HepG2 (cell line): Measurements from ENCODE around the gene IRF2. TPM values are rescaled to one million over a fixed set of nuclear protein-coding genes. Genes with fewer than 3 reads are reported as not detected.

Source experiments
- DR1 ChIP-seq: sonication (generic); formaldehyde crosslinking; IDR thresholded peaks from 2 replicates; pipeline ENCODE4 v1.8.0; 2021; ENCODE audit warnings: mild to moderate bottlenecking, missing genetic modification reagents, inconsistent platforms
- KDM3A ChIP-seq: IDR thresholded peaks from 2 replicates; pipeline ENCODE4 v1.6.1; 2018; ENCODE audit warnings: low read depth, missing compliant biosample characterization
- KMT2B ChIP-seq: IDR thresholded peaks from 2 replicates; pipeline ENCODE4 v1.6.1; 2016; ENCODE audit warnings: missing genetic modification reagents, missing compliant biosample characterization
- LCORL ChIP-seq, 2 experiments: fragments of 450-650 bp in 1 of 2; sonication (generic) in 1 of 2; formaldehyde crosslinking in 1 of 2; IDR thresholded peaks; 2 replicates each; pipeline versions ENCODE4 v1.5.0 to v1.6.1; 2017 to 2020; ENCODE audit warnings: antibody characterized with exemption in 1 of 2, missing genetic modification reagents in 1 of 2
- MED13 ChIP-seq: sonication (generic); formaldehyde crosslinking; IDR thresholded peaks from 2 replicates; pipeline ENCODE4 v1.5.0; 2020; ENCODE audit warnings: missing genetic modification reagents
- MIER3 ChIP-seq: IDR thresholded peaks from 2 replicates; pipeline ENCODE4 v1.6.1; 2016; ENCODE audit warnings: missing compliant biosample characterization, borderline replicate concordance
- NCOA2 ChIP-seq: sonication (generic); formaldehyde crosslinking; IDR thresholded peaks from 2 replicates; pipeline ENCODE4 v1.8.0; 2022; ENCODE audit warnings: inconsistent platforms
- TAF1 ChIP-seq: sonication (generic); formaldehyde crosslinking; IDR thresholded peaks from 2 replicates; pipeline ENCODE4 v1.4.0; 2020; ENCODE audit warnings: missing genetic modification reagents
- TBX2 ChIP-seq: sonication (generic); formaldehyde crosslinking; IDR thresholded peaks from 2 replicates; pipeline ENCODE4 v1.5.0; 2020; ENCODE audit warnings: missing genetic modification reagents, mild to moderate bottlenecking, borderline replicate concordance
- ZBTB38 ChIP-seq: sonication (generic); formaldehyde crosslinking; IDR thresholded peaks from 2 replicates; pipeline ENCODE4 v1.5.1; 2020; ENCODE audit warnings: mild to moderate bottlenecking, missing genetic modification reagents
- ZFY ChIP-seq: sonication (generic); formaldehyde crosslinking; IDR thresholded peaks from 2 replicates; pipeline ENCODE4 v1.4.0; 2020; ENCODE audit warnings: missing genetic modification reagents
- ZMYM4 ChIP-seq: sonication (generic); formaldehyde crosslinking; IDR thresholded peaks from 2 replicates; pipeline ENCODE4 v1.8.1; 2023; ENCODE audit warnings: mild to moderate bottlenecking, missing genetic modification reagents
- ZNF329 ChIP-seq: sonication (generic); formaldehyde crosslinking; IDR thresholded peaks from 2 replicates; pipeline ENCODE4 v1.9.0; 2021; ENCODE audit warnings: low read depth, mild to moderate bottlenecking, missing genetic modification reagents
- ZNF558 ChIP-seq: sonication (generic); formaldehyde crosslinking; IDR thresholded peaks from 2 replicates; pipeline ENCODE4 v1.9.0; 2022; ENCODE audit warnings: mild to moderate bottlenecking, missing genetic modification reagents, borderline replicate concordance
- ZNF564 ChIP-seq: sonication (generic); formaldehyde crosslinking; IDR thresholded peaks from 2 replicates; pipeline ENCODE4 v1.8.1; 2023; ENCODE audit warnings: mild to moderate bottlenecking, missing genetic modification reagents
- ZNF605 ChIP-seq: sonication (generic); formaldehyde crosslinking; IDR thresholded peaks from 2 replicates; pipeline ENCODE4 v1.8.0; 2022; ENCODE audit warnings: mild to moderate bottlenecking, missing genetic modification reagents
- ZNF670 ChIP-seq: sonication (generic); formaldehyde crosslinking; IDR thresholded peaks from 2 replicates; pipeline ENCODE4 v1.8.0; 2022; ENCODE audit warnings: mild to moderate bottlenecking, missing genetic modification reagents, borderline replicate concordance
- polyA plus RNA-seq, 8 experiments: library from polyadenylated mRNA; depleted of rRNA in 3 of 8; stranded (reverse) in 7 of 8; unstranded in 1 of 8; fragments of >200 nt; fragmentation: Illumina TruSeq in 4 of 8; extraction: Trizol in 4 of 8; gene quantifications; 2 replicates each; pipeline versions ENCODE4 v1.2.1 to v1.2.3, GENCODE V29; 2011 to 2016; ENCODE audit warnings: low read depth in 4 of 8, missing spikeins in 1 of 8, mixed read lengths in 1 of 8; ENCODE audit not compliant: insufficient read depth in 1 of 8
- total RNA-seq, 5 experiments: library from RNA; depleted of rRNA; stranded (reverse); fragments of >200 nt; fragmentation: Illumina TruSeq; extraction: Trizol; gene quantifications; 2 replicates each; pipeline ENCODE4 v1.2.3, GENCODE V29; 2016; ENCODE audit warnings: low read depth in 1 of 5
- TF ChIP-seq, protein P1 (sequence below): sonication (generic); formaldehyde crosslinking; IDR thresholded peaks from 2 replicates; pipeline ENCODE4 v1.9.0; 2022; ENCODE audit warnings: missing genetic modification reagents, mild to moderate bottlenecking, borderline replicate concordance
- TF ChIP-seq, protein P2 (sequence below): sonication (generic); formaldehyde crosslinking; IDR thresholded peaks from 2 replicates; pipeline ENCODE4 v1.5.0; 2020; ENCODE audit warnings: mild to moderate bottlenecking, low read depth, missing genetic modification reagents, borderline replicate concordance
- TF ChIP-seq, protein P3 (sequence below): sonication (generic); formaldehyde crosslinking; IDR thresholded peaks from 2 replicates; pipeline ENCODE4 v1.4.0; 2020; ENCODE audit warnings: missing genetic modification reagents
- TF ChIP-seq, protein P4 (sequence below): sonication (generic); IDR thresholded peaks from 2 replicates; pipeline ENCODE4 v1.6.1; 2016; ENCODE audit warnings: low read depth, borderline replicate concordance
- TF ChIP-seq, protein P5 (sequence below): sonication (generic); formaldehyde crosslinking; IDR thresholded peaks from 2 replicates; pipeline ENCODE4 v1.8.0; 2022; ENCODE audit warnings: mild to moderate bottlenecking, missing genetic modification reagents; ENCODE audit not compliant: insufficient replicate concordance

IRF2 gene
- total and polyA plus RNA-seq, 2 of the 13 experiments (the other 11 are each of a cell fraction or from before 2014, with no cell fraction given), result 15.5 to 28.8 TPM

DNA sequence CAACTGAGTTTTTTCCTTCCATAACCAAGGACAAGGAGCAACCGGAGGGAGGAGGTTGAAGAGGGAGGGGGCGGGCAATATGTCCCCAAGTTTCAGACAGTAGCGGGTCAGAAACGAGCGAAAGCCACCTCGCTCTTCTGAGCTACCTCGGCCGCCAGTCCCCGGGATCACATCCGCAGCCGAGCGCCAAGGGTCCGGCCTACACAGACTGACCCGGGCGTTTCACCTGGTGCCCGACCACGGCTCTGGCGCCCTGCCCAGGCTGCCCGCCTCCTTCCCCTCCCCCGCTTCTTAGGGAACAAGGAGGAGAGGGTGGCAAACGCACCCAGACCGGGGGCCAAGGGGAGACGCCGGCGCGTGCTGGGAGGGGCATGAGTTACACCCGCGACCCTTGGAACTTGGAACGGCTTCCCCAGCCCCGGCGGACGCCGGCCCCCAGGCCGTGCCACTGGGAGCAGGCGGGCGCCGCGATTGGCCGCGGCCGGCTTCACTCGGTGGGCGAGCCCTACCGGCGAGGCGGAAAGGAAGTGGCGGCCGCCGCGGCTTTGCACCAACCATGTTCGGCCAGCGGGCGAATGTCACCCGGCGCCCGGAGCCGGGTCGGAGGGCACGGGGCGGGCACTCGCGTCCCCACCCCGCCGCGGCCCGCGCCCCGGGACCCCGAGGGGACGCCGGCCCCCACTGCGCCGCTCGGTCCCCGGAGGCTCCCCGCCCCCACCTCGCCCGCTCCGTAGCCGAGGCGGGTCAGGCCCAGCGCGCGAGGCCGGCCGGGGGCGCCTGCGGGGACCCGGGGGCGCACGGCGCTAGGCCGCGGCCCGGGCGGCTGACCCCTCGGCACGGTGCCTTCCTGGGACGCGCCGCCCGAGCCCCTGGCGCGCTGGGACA, 1.5 kb downstream of the IRF2 start (continued):
- TF ChIP-seq, protein P1, sequence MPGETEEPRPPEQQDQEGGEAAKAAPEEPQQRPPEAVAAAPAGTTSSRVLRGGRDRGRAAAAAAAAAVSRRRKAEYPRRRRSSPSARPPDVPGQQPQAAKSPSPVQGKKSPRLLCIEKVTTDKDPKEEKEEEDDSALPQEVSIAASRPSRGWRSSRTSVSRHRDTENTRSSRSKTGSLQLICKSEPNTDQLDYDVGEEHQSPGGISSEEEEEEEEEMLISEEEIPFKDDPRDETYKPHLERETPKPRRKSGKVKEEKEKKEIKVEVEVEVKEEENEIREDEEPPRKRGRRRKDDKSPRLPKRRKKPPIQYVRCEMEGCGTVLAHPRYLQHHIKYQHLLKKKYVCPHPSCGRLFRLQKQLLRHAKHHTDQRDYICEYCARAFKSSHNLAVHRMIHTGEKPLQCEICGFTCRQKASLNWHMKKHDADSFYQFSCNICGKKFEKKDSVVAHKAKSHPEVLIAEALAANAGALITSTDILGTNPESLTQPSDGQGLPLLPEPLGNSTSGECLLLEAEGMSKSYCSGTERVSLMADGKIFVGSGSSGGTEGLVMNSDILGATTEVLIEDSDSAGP (CRISPR knock-in tag), result peak; percentile 81
- TF ChIP-seq ZNF670 (CRISPR knock-in tag) (0 out of 2 replicates have a peak, but pooled peaks have one; percentile 46), ZNF605 (CRISPR knock-in tag) (peak; percentile 79), ZFY (CRISPR knock-in tag) (peak; percentile 68), LCORL (IDR thresholded peaks at IDR 0.05) (no peak), LCORL (CRISPR knock-in tag; IDR thresholded peaks at IDR 0.05) (0 out of 2 replicates have a peak, but pooled peaks have one; percentile 42), KMT2B (CRISPR knock-in tag) (peak; percentile 56; the same call in 1 of the 2 replicates), MIER3 (CRISPR knock-in tag) (0 out of 2 replicates have a peak, but pooled peaks have one; percentile 22), TAF1 (CRISPR knock-in tag) (peak; percentile 51; the same call in 1 of the 2 replicates), KDM3A (peak; percentile 30; the same call in 1 of the 2 replicates), ZNF329 (CRISPR knock-in tag) (peak; percentile 20; the same call in 1 of the 2 replicates), ZNF558 (peak; percentile 56; the same call in 1 of the 2 replicates), TBX2 (CRISPR knock-in tag) (peak; percentile 72; the same call in 1 of the 2 replicates), ZNF564 (CRISPR knock-in tag) (peak; percentile 26), ZBTB38 (CRISPR knock-in tag) (peak; percentile 55; the same call in 1 of the 2 replicates), MED13 (CRISPR knock-in tag) (peak; percentile 69), DR1 (CRISPR knock-in tag) (peak; percentile 44; the same call in 1 of the 2 replicates), NCOA2 (CRISPR knock-in tag) (peak; percentile 25; the same call in 1 of the 2 replicates), ZMYM4 (CRISPR knock-in tag) (0 out of 2 replicates have a peak, but pooled peaks have one; percentile 55)
- TF ChIP-seq, protein P2, sequence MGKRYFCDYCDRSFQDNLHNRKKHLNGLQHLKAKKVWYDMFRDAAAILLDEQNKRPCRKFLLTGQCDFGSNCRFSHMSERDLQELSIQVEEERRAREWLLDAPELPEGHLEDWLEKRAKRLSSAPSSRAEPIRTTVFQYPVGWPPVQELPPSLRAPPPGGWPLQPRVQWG (CRISPR knock-in tag), result no peak
- TF ChIP-seq, protein P3, sequence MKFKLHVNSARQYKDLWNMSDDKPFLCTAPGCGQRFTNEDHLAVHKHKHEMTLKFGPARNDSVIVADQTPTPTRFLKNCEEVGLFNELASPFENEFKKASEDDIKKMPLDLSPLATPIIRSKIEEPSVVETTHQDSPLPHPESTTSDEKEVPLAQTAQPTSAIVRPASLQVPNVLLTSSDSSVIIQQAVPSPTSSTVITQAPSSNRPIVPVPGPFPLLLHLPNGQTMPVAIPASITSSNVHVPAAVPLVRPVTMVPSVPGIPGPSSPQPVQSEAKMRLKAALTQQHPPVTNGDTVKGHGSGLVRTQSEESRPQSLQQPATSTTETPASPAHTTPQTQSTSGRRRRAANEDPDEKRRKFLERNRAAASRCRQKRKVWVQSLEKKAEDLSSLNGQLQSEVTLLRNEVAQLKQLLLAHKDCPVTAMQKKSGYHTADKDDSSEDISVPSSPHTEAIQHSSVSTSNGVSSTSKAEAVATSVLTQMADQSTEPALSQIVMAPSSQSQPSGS, result peak; percentile 44; the same call in 1 of the 2 replicates
- TF ChIP-seq, protein P4, sequence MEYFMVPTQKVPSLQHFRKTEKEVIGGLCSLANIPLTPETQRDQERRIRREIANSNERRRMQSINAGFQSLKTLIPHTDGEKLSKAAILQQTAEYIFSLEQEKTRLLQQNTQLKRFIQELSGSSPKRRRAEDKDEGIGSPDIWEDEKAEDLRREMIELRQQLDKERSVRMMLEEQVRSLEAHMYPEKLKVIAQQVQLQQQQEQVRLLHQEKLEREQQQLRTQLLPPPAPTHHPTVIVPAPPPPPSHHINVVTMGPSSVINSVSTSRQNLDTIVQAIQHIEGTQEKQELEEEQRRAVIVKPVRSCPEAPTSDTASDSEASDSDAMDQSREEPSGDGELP, result peak; percentile 29; the same call in 1 of the 2 replicates
- TF ChIP-seq, protein P5, sequence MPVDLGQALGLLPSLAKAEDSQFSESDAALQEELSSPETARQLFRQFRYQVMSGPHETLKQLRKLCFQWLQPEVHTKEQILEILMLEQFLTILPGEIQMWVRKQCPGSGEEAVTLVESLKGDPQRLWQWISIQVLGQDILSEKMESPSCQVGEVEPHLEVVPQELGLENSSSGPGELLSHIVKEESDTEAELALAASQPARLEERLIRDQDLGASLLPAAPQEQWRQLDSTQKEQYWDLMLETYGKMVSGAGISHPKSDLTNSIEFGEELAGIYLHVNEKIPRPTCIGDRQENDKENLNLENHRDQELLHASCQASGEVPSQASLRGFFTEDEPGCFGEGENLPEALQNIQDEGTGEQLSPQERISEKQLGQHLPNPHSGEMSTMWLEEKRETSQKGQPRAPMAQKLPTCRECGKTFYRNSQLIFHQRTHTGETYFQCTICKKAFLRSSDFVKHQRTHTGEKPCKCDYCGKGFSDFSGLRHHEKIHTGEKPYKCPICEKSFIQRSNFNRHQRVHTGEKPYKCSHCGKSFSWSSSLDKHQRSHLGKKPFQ (CRISPR knock-in tag), result no peak
